DOHH2 (cell line): ENCODE measurements around the gene ALKBH3.

Experiments used
- CTCF ChIP-seq: fragments of 200-600 bp; sonication (generic); IDR thresholded peaks from one replicate; pipeline ENCODE4 v1.5.1; 2014; ENCODE audit warnings: antibody characterized with exemption, mild to moderate bottlenecking, low read depth, low read length; ENCODE audit not compliant: poor library complexity, severe bottlenecking
- EZH2phosphoT487 ChIP-seq: fragments of 200-600 bp; sonication (generic); IDR thresholded peaks from 2 replicates; pipeline ENCODE4 v1.6.1; 2017; ENCODE audit warnings: borderline replicate concordance, mild to moderate bottlenecking, antibody characterized with exemption, low read length, moderate library complexity, mixed read lengths

- TF ChIP-seq CTCF: no peak
- TF ChIP-seq EZH2phosphoT487: no peak
Observed at GRCh38 chr11:43872995-43873394, 7.6 kb upstream of the ALKBH3 start.
